IMR-90 (cell line): ENCODE results near the gene SIPA1. TPM values are rescaled to one million over a fixed set of nuclear protein-coding genes. Genes with fewer than 3 reads are reported as not detected.

Experiments
- ATAC-seq: fragments of 200-7000 bp; cut with Tn5 transposase; 2 replicates; pipeline ENCODE4 v1.9.1; 2020; ENCODE audit warnings: low read depth, mild to moderate bottlenecking, moderate library complexity
- BruUV-seq: library from RNA; stranded (reverse); fragments of 400-500 nt; replicated peaks from 2 replicates; lab custom pipeline; 2021; lab: Mats Ljungman, UMichigan
- CTCF ChIA-PET: fragments of 300-600 bp; formaldehyde crosslinking; extraction: SDS; loops from one replicate; lab custom pipeline; 2021; ENCODE audit warnings: antibody characterized with exemption; lab: Yijun Ruan, JAX
- POLR2A ChIA-PET: fragments of 300-600 bp; sonication (Branson Sonifier 250); formaldehyde crosslinking; loops from one replicate; lab custom pipeline; 2022; ENCODE audit warnings: antibody characterized with exemption; ENCODE audit not compliant: unreplicated experiment; lab: Charles Lee
- DNase-seq: peaks from one replicate; pipeline ENCODE4 v3.0.0; 2013
- H2AFZ ChIP-seq: replicated peaks from 2 replicates; pipeline ENCODE3; 2013; ENCODE audit warnings: low read length, mild to moderate bottlenecking; ENCODE audit not compliant: poor library complexity
- H2AK5ac ChIP-seq: 2 replicates; pipeline ENCODE4 v1.6.1; 2013; ENCODE audit warnings: low read depth, low read length, inconsistent platforms
- H2AK9ac ChIP-seq: replicated peaks from 2 replicates; pipeline ENCODE3; 2013; ENCODE audit warnings: mild to moderate bottlenecking, low read depth, low read length, moderate library complexity; ENCODE audit not compliant: poor library complexity
- H2BK120ac ChIP-seq: 2 replicates; pipeline ENCODE4 v1.6.1; 2013; ENCODE audit warnings: low read depth, low read length, inconsistent platforms
- H2BK15ac ChIP-seq: 3 replicates; pipeline ENCODE4 v1.6.1; 2013; ENCODE audit warnings: low read depth, low read length, inconsistent platforms
- H2BK20ac ChIP-seq: 2 replicates; pipeline ENCODE4 v1.6.1; 2013; ENCODE audit warnings: low read depth, mild to moderate bottlenecking, inconsistent platforms, low read length, moderate library complexity
- H2BK5ac ChIP-seq: 2 replicates; pipeline ENCODE4 v1.6.1; 2013; ENCODE audit warnings: mild to moderate bottlenecking, low read depth, low read length, inconsistent platforms; ENCODE audit not compliant: poor library complexity, severe bottlenecking
- H3K14ac ChIP-seq: replicated peaks from 2 replicates; pipeline ENCODE4 v1.6.1; 2013; ENCODE audit warnings: low read depth, low read length, inconsistent platforms
- H3K18ac ChIP-seq: 2 replicates; pipeline ENCODE4 v1.6.1; 2013; ENCODE audit warnings: low read depth, low read length, control low read depth
- H3K23ac ChIP-seq: 2 replicates; pipeline ENCODE4 v1.6.1; 2013; ENCODE audit warnings: low read depth, low read length, inconsistent platforms
- H3K27ac ChIP-seq: 2 replicates; pipeline ENCODE4 v1.5.1; 2013; ENCODE audit warnings: mild to moderate bottlenecking, control low read depth, low read length; ENCODE audit not compliant: insufficient read depth
- H3K27me3 ChIP-seq: 2 replicates; pipeline ENCODE4 v1.6.1; 2013; ENCODE audit warnings: low read length; ENCODE audit not compliant: control insufficient read depth, insufficient read depth
- H3K36me3 ChIP-seq: 2 replicates; pipeline ENCODE4 v1.6.1; 2013; ENCODE audit warnings: low read length, mixed read lengths; ENCODE audit not compliant: control insufficient read depth, insufficient read depth
- H3K4ac ChIP-seq: 2 replicates; pipeline ENCODE4 v1.6.1; 2013; ENCODE audit warnings: low read depth, low read length, inconsistent platforms
- H3K4me1 ChIP-seq: 2 replicates; pipeline ENCODE4 v1.6.1; 2013; ENCODE audit warnings: low read length, mixed read lengths; ENCODE audit not compliant: control insufficient read depth, insufficient read depth
- H3K4me2 ChIP-seq: 2 replicates; pipeline ENCODE4 v1.6.1; 2013; ENCODE audit warnings: low read depth, mild to moderate bottlenecking, control low read depth, low read length, moderate library complexity
- H3K4me3 ChIP-seq: 2 replicates; pipeline ENCODE4 v1.5.1; 2013; ENCODE audit warnings: low read depth, mild to moderate bottlenecking, control low read depth, low read length, moderate library complexity; ENCODE audit not compliant: insufficient read depth
- H3K56ac ChIP-seq: 2 replicates; pipeline ENCODE4 v1.6.1; 2013; ENCODE audit warnings: low read length, inconsistent platforms; ENCODE audit not compliant: insufficient read depth; ENCODE audit errors: extremely low read depth
- H3K79me1 ChIP-seq, 2 experiments: 2 replicates each; pipeline ENCODE4 v1.6.1; 2013; ENCODE audit warnings: low read length in 2 of 2, inconsistent platforms in 1 of 2, low read depth in 1 of 2
- H3K9ac ChIP-seq: 2 replicates; pipeline ENCODE4 v1.6.1; 2013; ENCODE audit warnings: low read depth, low read length, control low read depth
- H3K9me1 ChIP-seq: 2 replicates; pipeline ENCODE4 v1.6.1; 2013; ENCODE audit warnings: low read length, inconsistent platforms; ENCODE audit not compliant: insufficient read depth
- H3K9me3 ChIP-seq: 2 replicates; pipeline ENCODE4 v1.6.1; 2013; ENCODE audit warnings: low read length; ENCODE audit not compliant: control insufficient read depth, insufficient read depth
- H4K20me1 ChIP-seq: 2 replicates; pipeline ENCODE4 v1.6.1; 2013; ENCODE audit warnings: low read length, inconsistent platforms; ENCODE audit not compliant: insufficient read depth
- H4K5ac ChIP-seq: 2 replicates; pipeline ENCODE4 v1.6.1; 2013; ENCODE audit warnings: mild to moderate bottlenecking, low read depth, low read length, control low read depth
- H4K8ac ChIP-seq, 2 experiments: 2 replicates each; pipeline ENCODE4 v1.6.1; 2013; ENCODE audit warnings: low read depth in 2 of 2, low read length in 2 of 2, control low read depth in 1 of 2, inconsistent platforms in 1 of 2
- H4K91ac ChIP-seq: 2 replicates; pipeline ENCODE4 v1.6.1; 2013; ENCODE audit warnings: low read depth, low read length, inconsistent platforms; ENCODE audit not compliant: insufficient read depth
- CTCF ChIP-seq: conservative IDR thresholded peaks from 2 replicates; pipeline ENCODE4 v1.5.1; 2012; ENCODE audit warnings: mild to moderate bottlenecking, low read depth, low read length, improper control_type of control experiment
- FOS ChIP-seq: fragments of 150-350 bp; IDR thresholded peaks from 2 replicates; pipeline ENCODE4 v1.6.1; 2016; ENCODE audit warnings: low read depth, low read length
- MAFK ChIP-seq: IDR thresholded peaks from 2 replicates; pipeline ENCODE4 v1.6.1; 2012; ENCODE audit warnings: low read depth, low read length, improper control_type of control experiment
- MXI1 ChIP-seq: IDR thresholded peaks from 2 replicates; pipeline ENCODE4 v1.6.1; 2012; ENCODE audit warnings: low read depth, mild to moderate bottlenecking, low read length, moderate library complexity, borderline replicate concordance
- RAD21 ChIP-seq: IDR thresholded peaks from 2 replicates; pipeline ENCODE4 v1.6.1; 2012; ENCODE audit warnings: low read length, improper control_type of control experiment
- RCOR1 ChIP-seq: IDR thresholded peaks from 2 replicates; pipeline ENCODE4 v1.6.1; 2012; ENCODE audit warnings: mild to moderate bottlenecking, low read length, improper control_type of control experiment; ENCODE audit not compliant: insufficient replicate concordance
- RFX5 ChIP-seq: IDR thresholded peaks from 2 replicates; pipeline ENCODE4 v1.8.0; 2012; ENCODE audit warnings: low read depth, mild to moderate bottlenecking, low read length, moderate library complexity
- SMC3 ChIP-seq: fragments of 150-350 bp; IDR thresholded peaks from 2 replicates; pipeline ENCODE4 v1.6.1; 2016; ENCODE audit warnings: low read depth, mild to moderate bottlenecking, antibody characterized with exemption, low read length, moderate library complexity
- WGBS, 2 experiments: methylation state at CpG; one replicate each; pipeline versions ENCODE4 v1.1.5 to v1.1.7; 2013; ENCODE audit warnings: missing lambda C conversion rate in 2 of 2; ENCODE audit not compliant: insufficient read length in 1 of 2; ENCODE audit errors: extremely low coverage in 2 of 2; 5-methylcytosine and 5-hydroxymethylcytosine counted together
- dilution Hi-C: fragments of 300-500 bp; cut with HindIII; formaldehyde crosslinking; loops from one replicate; pipeline ENCODE4 v1.14.3; 2018; ENCODE audit warnings: low sequenced_read_pairs; ENCODE audit not compliant: unreplicated experiment
- in situ Hi-C: fragments of 300-500 bp; cut with MboI; formaldehyde crosslinking; loops from 3 replicates; pipeline ENCODE4 v1.14.3; 2019; ENCODE audit warnings: low sequenced_read_pairs, inconsistent platforms, mixed read lengths
- intact Hi-C: fragments of 100-400 bp; cut with micrococcal nuclease; formaldehyde crosslinking; loops from 2 replicates; pipeline ENCODE4 v1.10.0; 2022
- polyA plus RNA-seq, 3 experiments: library from polyadenylated mRNA; depleted of rRNA; stranded (reverse); fragments of >200 nt; gene quantifications; 2 replicates each; pipeline ENCODE4 v1.2.3, GENCODE V29; 2012; ENCODE audit warnings: low replicate concordance in 1 of 3
- total RNA-seq: library from RNA; depleted of rRNA; stranded (reverse); fragments of >200 nt; gene quantifications from 2 replicates; pipeline ENCODE4 v1.2.3, GENCODE V29; 2012

Gene SIPA1
- total and polyA plus RNA-seq, 2 of the 4 experiments (the other 2 are of a cell fraction): 10.6 to 39.7 TPM

- H2BK20ac ChIP-seq: no peak overlapping the region
- no peak for ATAC-seq
- no peak overlapping the region for H2BK120ac ChIP-seq
- in situ Hi-C loops: no loop called here
- no peak for DNase-seq
- H2BK15ac ChIP-seq: no peak overlapping the region
- WGBS, 2 experiments: 96% methylated on average over 3 of the region's 10 CpGs; no CpG with 5 or more reads in 1 of the 2 experiments
- peaks cover 34% of the 10 kb centered on the region; the same call in 1 of the 2 replicates for H3K36me3 ChIP-seq
- no peak overlapping the region for H4K8ac ChIP-seq
- peak overlapping the region; percentile 93 for H3K4me2 ChIP-seq
- dilution Hi-C loops: no loop called here
- peaks cover 19% of the 10 kb centered on the region for H3K4me1 ChIP-seq
- no peaks in the 10 kb centered on the region for H3K9me3 ChIP-seq
- H4K20me1 ChIP-seq: peaks cover 26% of the 10 kb centered on the region
- no TSS peak for BruUV-seq
- no peak overlapping the region for H2AFZ ChIP-seq
- no peak overlapping the region for H3K18ac ChIP-seq
- peak overlapping the region; percentile 93 for H2AK9ac ChIP-seq
- H3K4me3 ChIP-seq: peak overlapping the region; percentile 56
- peak overlapping the region; percentile 85 for H3K9ac ChIP-seq
- intact Hi-C loops: no loop called here
- H3K27ac ChIP-seq: peak overlapping the region; percentile 55
- 0 out of 2 replicates have a peak, but pooled peaks cover 9% of the 10 kb centered on the region for H3K9me1 ChIP-seq
- peak overlapping the region; percentile 36; the same call in 1 of the 2 replicates for H3K56ac ChIP-seq
- H3K27me3 ChIP-seq: no peaks in the 10 kb centered on the region
- CTCF ChIA-PET: no interaction called here
- peak overlapping the region; percentile 41; the same call in 1 of the 2 replicates for H3K23ac ChIP-seq
- H3K4ac ChIP-seq: peak overlapping the region; percentile 60
- no peak overlapping the region for H4K5ac ChIP-seq
- POLR2A ChIA-PET: no interaction called here
- H2AK5ac ChIP-seq: peak overlapping the region; percentile 10; the same call in 1 of the 2 replicates
- H4K91ac ChIP-seq: 0 out of 2 replicates have a peak overlapping the region, but pooled peaks have one; percentile 10
- peaks cover 7 to 62% of the 10 kb centered on the region in 2 experiments for H3K79me1 ChIP-seq
- 0 out of 2 replicates have a peak overlapping the region, but pooled peaks have one; percentile 17 for H3K14ac ChIP-seq
- H2BK5ac ChIP-seq: no peak overlapping the region
- no peak for TF ChIP-seq RCOR1
- TF ChIP-seq FOS: no peak
- TF ChIP-seq MAFK: no peak
- TF ChIP-seq RAD21: no peak
- TF ChIP-seq MXI1: no peak
- TF ChIP-seq CTCF: no peak
- TF ChIP-seq RFX5: no peak
- TF ChIP-seq SMC3: no peak
Observed at GRCh38 chr11:65616575-65617001, 21.3 kb upstream of the SIPA1 start.
